ENCODE measurements around the gene TRIP12.
"Not testable (repeated sequence)": the region's sequence is repeated elsewhere in the genome, so short reads cannot be mapped to it uniquely, and the experiment has no call there.

The TRIP12 gene

GRCh38 chr2:229921892-229922448 lies at the start of gene TRIP12:
TSS of gene TRIP12 (minus strand) at chr2:229922009. CDS start at chr2:229880079, 41,930 bp downstream.
- Histone ChIP-seq H2AFZ (ENCODE audit: low read length) (peak within 1 kb of the TSS; percentile 99), H3K4me1 (ENCODE audit: insufficient read depth, low read length, poor library complexity, severe bottlenecking) (peaks cover 44% of the 10 kb centered on the region), H3K9ac (ENCODE audit: low read depth, low read length, poor library complexity, severe bottlenecking) (peak within 1 kb of the TSS; percentile 83), H3K79me2 (ENCODE audit: insufficient read depth, low read length) (peaks cover 53% of the 10 kb centered on the region), H3K4me3 (ENCODE audit: low read length, poor library complexity, severe bottlenecking) (peak within 1 kb of the TSS; percentile 85), H3K27me3 (ENCODE audit: insufficient read depth, low read length, poor library complexity, severe bottlenecking) (no peaks in the 10 kb centered on the region), H3F3A (ENCODE audit: low read depth) (no peaks in the 10 kb centered on the region), H3K36me3 (ENCODE audit: insufficient read depth, low read length) (no peaks in the 10 kb centered on the region), H3K4me2 (ENCODE audit: low read depth, low read length, poor library complexity, severe bottlenecking) (peak within 1 kb of the TSS; percentile 99), H3K9me3 (ENCODE audit: insufficient read depth, low read depth, low read length) (no peaks in the 10 kb centered on the region), H4K20me1 (ENCODE audit: insufficient read depth, low read length, poor library complexity, severe bottlenecking) (peaks cover 40% of the 10 kb centered on the region), H3K9me2 (replicated peaks; ENCODE audit: low read depth, low read length) (no peaks in the 10 kb centered on the region)
- TF ChIP-seq CTCF (conservative IDR thresholded peaks at IDR 0.05; ENCODE audit: low read length), result no peak
- TF ChIP-seq EZH2phosphoT487 (IDR thresholded peaks at IDR 0.05; ENCODE audit: borderline replicate concordance), result no peak

- Histone ChIP-seq H3K4me1 (ENCODE audit: insufficient read depth, low read length, poor library complexity, severe bottlenecking) (no peaks in the 10 kb centered on the region), H2AFZ (ENCODE audit: low read length) (no peak overlapping the region), H4K20me1 (ENCODE audit: insufficient read depth, low read length, poor library complexity, severe bottlenecking) (no peaks in the 10 kb centered on the region), H3K4me3 (ENCODE audit: low read length, poor library complexity, severe bottlenecking) (no peak overlapping the region), H3F3A (ENCODE audit: low read depth) (no peaks in the 10 kb centered on the region), H3K4me2 (ENCODE audit: low read depth, low read length, poor library complexity, severe bottlenecking) (no peak overlapping the region), H3K79me2 (ENCODE audit: insufficient read depth, low read length) (no peaks in the 10 kb centered on the region), H3K36me3 (ENCODE audit: insufficient read depth, low read length) (no peaks in the 10 kb centered on the region), H3K9ac (ENCODE audit: low read depth, low read length, poor library complexity, severe bottlenecking) (no peak overlapping the region), H3K9me2 (replicated peaks; ENCODE audit: low read depth, low read length) (no peaks in the 10 kb centered on the region), H3K9me3 (ENCODE audit: insufficient read depth, low read depth, low read length) (no peaks in the 10 kb centered on the region), H3K27me3 (ENCODE audit: insufficient read depth, low read length, poor library complexity, severe bottlenecking) (no peaks in the 10 kb centered on the region)
- no peak for TF ChIP-seq EZH2phosphoT487 (IDR thresholded peaks at IDR 0.05; ENCODE audit: borderline replicate concordance)
- TF ChIP-seq CTCF (conservative IDR thresholded peaks at IDR 0.05; ENCODE audit: low read length), result no peak
Measured at GRCh38 chr2:229971298-229971790, 49.5 kb upstream of the TRIP12 start.

GRCh38 chr2:229970406-229970805 lies 48.6 kb upstream of the TRIP12 start:
- H3K79me2 ChIP-seq (ENCODE audit: insufficient read depth, low read length), result no peaks in the 10 kb centered on the region
- no peaks in the 10 kb centered on the region for H3F3A ChIP-seq (ENCODE audit: low read depth)
- no peak for TF ChIP-seq EZH2phosphoT487 (IDR thresholded peaks at IDR 0.05; ENCODE audit: borderline replicate concordance)
- H3K4me1 ChIP-seq (ENCODE audit: insufficient read depth, low read length, poor library complexity, severe bottlenecking), result no peaks in the 10 kb centered on the region
- no peak overlapping the region for H2AFZ ChIP-seq (ENCODE audit: low read length)
- no peaks in the 10 kb centered on the region for H4K20me1 ChIP-seq (ENCODE audit: insufficient read depth, low read length, poor library complexity, severe bottlenecking)
- no peaks in the 10 kb centered on the region for H3K27me3 ChIP-seq (ENCODE audit: insufficient read depth, low read length, poor library complexity, severe bottlenecking)
- H3K9me3 ChIP-seq (ENCODE audit: insufficient read depth, low read depth, low read length), result no peaks in the 10 kb centered on the region
- H3K9ac ChIP-seq (ENCODE audit: low read depth, low read length, poor library complexity, severe bottlenecking), result no peak overlapping the region
- no peak overlapping the region for H3K4me3 ChIP-seq (ENCODE audit: low read length, poor library complexity, severe bottlenecking)
- H3K4me2 ChIP-seq (ENCODE audit: low read depth, low read length, poor library complexity, severe bottlenecking), result no peak overlapping the region
- H3K9me2 ChIP-seq (replicated peaks; ENCODE audit: low read depth, low read length), result no peaks in the 10 kb centered on the region
- no peaks in the 10 kb centered on the region for H3K36me3 ChIP-seq (ENCODE audit: insufficient read depth, low read length)

GRCh38 chr2:229969921-229970320 lies 48.1 kb upstream of the TRIP12 start:
- Histone ChIP-seq H3K9ac (ENCODE audit: low read depth, low read length, poor library complexity, severe bottlenecking) (no peak overlapping the region), H3K4me3 (ENCODE audit: low read length, poor library complexity, severe bottlenecking) (no peak overlapping the region), H3K4me1 (ENCODE audit: insufficient read depth, low read length, poor library complexity, severe bottlenecking) (no peaks in the 10 kb centered on the region), H2AFZ (ENCODE audit: low read length) (no peak overlapping the region), H3K79me2 (ENCODE audit: insufficient read depth, low read length) (no peaks in the 10 kb centered on the region), H3K9me3 (ENCODE audit: insufficient read depth, low read depth, low read length) (no peaks in the 10 kb centered on the region), H3K4me2 (ENCODE audit: low read depth, low read length, poor library complexity, severe bottlenecking) (no peak overlapping the region), H4K20me1 (ENCODE audit: insufficient read depth, low read length, poor library complexity, severe bottlenecking) (no peaks in the 10 kb centered on the region), H3K27me3 (ENCODE audit: insufficient read depth, low read length, poor library complexity, severe bottlenecking) (no peaks in the 10 kb centered on the region), H3F3A (ENCODE audit: low read depth) (no peaks in the 10 kb centered on the region), H3K36me3 (ENCODE audit: insufficient read depth, low read length) (no peaks in the 10 kb centered on the region), H3K9me2 (replicated peaks; ENCODE audit: low read depth, low read length) (no peaks in the 10 kb centered on the region)
- TF ChIP-seq EZH2phosphoT487 (IDR thresholded peaks at IDR 0.05; ENCODE audit: borderline replicate concordance) (no peak), CTCF (conservative IDR thresholded peaks at IDR 0.05; ENCODE audit: low read length) (no peak)

- not testable (repeated sequence) for H3K27me3 ChIP-seq (ENCODE audit: insufficient read depth, low read length, poor library complexity, severe bottlenecking); H3K4me1 ChIP-seq (ENCODE audit: insufficient read depth, low read length, poor library complexity, severe bottlenecking); H2AFZ ChIP-seq (ENCODE audit: low read length); H3K36me3 ChIP-seq (ENCODE audit: insufficient read depth, low read length); H3K9me3 ChIP-seq (ENCODE audit: insufficient read depth, low read depth, low read length); H3K9me2 ChIP-seq (replicated peaks; ENCODE audit: low read depth, low read length); H3K4me2 ChIP-seq (ENCODE audit: low read depth, low read length, poor library complexity, severe bottlenecking); H3K4me3 ChIP-seq (ENCODE audit: low read length, poor library complexity, severe bottlenecking); H3K79me2 ChIP-seq (ENCODE audit: insufficient read depth, low read length); H3K9ac ChIP-seq (ENCODE audit: low read depth, low read length, poor library complexity, severe bottlenecking); H4K20me1 ChIP-seq (ENCODE audit: insufficient read depth, low read length, poor library complexity, severe bottlenecking); H3F3A ChIP-seq (ENCODE audit: low read depth)
Measured at GRCh38 chr2:229963596-229963995, 41.8 kb upstream of the TRIP12 start.

Data from Loucy (cell line).